Measurements from ENCODE around the gene PIEZO1. TPM values are rescaled to one million over a fixed set of nuclear protein-coding genes. Genes with fewer than 3 reads are reported as not detected.

PIEZO1 gene
- total and polyA plus RNA-seq, 2 experiments from 2014 or later: 30.4 to 70.1 TPM

DNA sequence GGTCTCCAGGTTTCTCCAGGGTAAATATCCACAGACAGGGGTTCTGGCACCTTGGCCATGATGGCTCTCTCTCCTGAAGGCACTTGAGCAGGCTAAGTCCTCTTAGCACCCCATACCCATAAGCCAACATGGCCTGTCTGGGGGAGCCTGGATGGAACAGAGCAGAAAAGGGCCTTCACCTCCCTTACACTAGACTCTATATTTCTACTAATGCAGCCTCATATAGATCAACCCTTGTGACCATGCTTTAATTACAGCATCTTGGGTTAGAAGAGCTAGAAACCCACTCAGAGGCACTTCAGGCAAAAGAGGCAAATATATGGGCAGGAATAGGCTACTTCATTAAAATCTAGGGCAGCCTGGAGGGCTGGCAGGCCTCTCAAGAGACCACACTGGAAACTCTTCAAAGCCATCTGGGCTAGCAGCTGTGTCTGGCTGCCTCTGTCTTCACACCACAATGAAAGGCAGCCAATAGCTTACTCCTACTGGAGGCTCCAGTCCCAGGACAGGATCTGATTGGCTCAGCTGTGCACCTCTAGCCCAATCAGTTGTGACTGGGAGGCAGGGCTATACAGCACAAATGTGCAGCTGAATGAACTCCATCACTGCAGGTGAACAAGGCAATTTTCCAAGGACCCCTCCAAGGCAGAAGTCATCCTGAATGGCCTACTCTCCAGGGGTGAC is 13.9 kb upstream of the PIEZO1 start:
- peaks cover 8% of the 10 kb centered on the region; the same call in 1 of the 2 replicates for H3F3A ChIP-seq (replicated peaks; ENCODE audit: low read depth)
- no peak overlapping the region for H3K4me2 ChIP-seq
- H3K9me2 ChIP-seq (ENCODE audit: insufficient read depth): no peaks in the 10 kb centered on the region
- peaks cover 11% of the 10 kb centered on the region; the same call in 1 of the 3 replicates for H3K36me3 Mint-ChIP-seq (ENCODE audit: low read depth)
- ATAC-seq (no peak), DNase-seq (ENCODE audit: low spot score) (no peak)
- no peaks in the 10 kb centered on the region; the same call in 1 of the 2 replicates for H3K4me1 ChIP-seq (ENCODE audit: insufficient read depth)
- no peaks in the 10 kb centered on the region for H3K9me3 Mint-ChIP-seq
- no peaks in the 10 kb centered on the region for H3K79me2 ChIP-seq (replicated peaks; ENCODE audit: insufficient read depth)
- H3K4me1 Mint-ChIP-seq: no peaks in the 10 kb centered on the region
- no peak overlapping the region for H2AFZ ChIP-seq
- no peak overlapping the region for H3K27ac ChIP-seq (ENCODE audit: low read depth)
- no peak overlapping the region for H3K27ac Mint-ChIP-seq
- no peak overlapping the region for H3K4me3 Mint-ChIP-seq
- no peaks in the 10 kb centered on the region for H3K36me3 ChIP-seq (ENCODE audit: insufficient read depth)
- no peak overlapping the region for H3K4me3 ChIP-seq
- no peaks in the 10 kb centered on the region for H3K27me3 ChIP-seq (ENCODE audit: insufficient read depth)
- H3K27me3 Mint-ChIP-seq (ENCODE audit: insufficient read depth, low read depth, poor library complexity): peaks cover 6% of the 10 kb centered on the region
- no peak for TF ChIP-seq CREB1 (CRISPR knock-in tag; IDR thresholded peaks at IDR 0.05; ENCODE audit: low read depth)
- H4K20me1 ChIP-seq (replicated peaks; ENCODE audit: insufficient read depth): no peaks in the 10 kb centered on the region

DNA sequence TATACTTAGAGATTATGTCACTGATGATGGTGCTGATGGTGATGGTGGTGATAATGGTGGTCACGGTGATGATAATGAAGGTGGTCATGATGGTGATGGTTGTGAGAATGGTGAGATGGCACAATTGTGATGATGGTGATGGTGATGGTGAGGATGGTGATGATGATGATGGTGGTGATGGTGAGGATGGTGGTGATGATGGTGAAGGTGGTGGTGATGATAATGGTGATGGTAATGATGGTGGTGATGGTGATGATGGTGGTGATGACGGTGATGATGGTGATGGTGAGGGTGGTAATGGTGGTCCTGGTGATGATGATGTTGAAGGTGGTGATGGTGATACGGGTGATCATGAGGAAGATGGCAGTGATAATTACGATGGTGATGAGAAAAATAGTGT is 13.1 kb upstream of the PIEZO1 start:
- TF ChIP-seq, protein P1, sequence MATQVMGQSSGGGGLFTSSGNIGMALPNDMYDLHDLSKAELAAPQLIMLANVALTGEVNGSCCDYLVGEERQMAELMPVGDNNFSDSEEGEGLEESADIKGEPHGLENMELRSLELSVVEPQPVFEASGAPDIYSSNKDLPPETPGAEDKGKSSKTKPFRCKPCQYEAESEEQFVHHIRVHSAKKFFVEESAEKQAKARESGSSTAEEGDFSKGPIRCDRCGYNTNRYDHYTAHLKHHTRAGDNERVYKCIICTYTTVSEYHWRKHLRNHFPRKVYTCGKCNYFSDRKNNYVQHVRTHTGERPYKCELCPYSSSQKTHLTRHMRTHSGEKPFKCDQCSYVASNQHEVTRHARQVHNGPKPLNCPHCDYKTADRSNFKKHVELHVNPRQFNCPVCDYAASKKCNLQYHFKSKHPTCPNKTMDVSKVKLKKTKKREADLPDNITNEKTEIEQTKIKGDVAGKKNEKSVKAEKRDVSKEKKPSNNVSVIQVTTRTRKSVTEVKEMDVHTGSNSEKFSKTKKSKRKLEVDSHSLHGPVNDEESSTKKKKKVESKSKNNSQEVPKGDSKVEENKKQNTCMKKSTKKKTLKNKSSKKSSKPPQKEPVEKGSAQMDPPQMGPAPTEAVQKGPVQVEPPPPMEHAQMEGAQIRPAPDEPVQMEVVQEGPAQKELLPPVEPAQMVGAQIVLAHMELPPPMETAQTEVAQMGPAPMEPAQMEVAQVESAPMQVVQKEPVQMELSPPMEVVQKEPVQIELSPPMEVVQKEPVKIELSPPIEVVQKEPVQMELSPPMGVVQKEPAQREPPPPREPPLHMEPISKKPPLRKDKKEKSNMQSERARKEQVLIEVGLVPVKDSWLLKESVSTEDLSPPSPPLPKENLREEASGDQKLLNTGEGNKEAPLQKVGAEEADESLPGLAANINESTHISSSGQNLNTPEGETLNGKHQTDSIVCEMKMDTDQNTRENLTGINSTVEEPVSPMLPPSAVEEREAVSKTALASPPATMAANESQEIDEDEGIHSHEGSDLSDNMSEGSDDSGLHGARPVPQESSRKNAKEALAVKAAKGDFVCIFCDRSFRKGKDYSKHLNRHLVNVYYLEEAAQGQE (IDR thresholded peaks at IDR 0.05; ENCODE audit: unreplicated experiment): no peak
- TF ChIP-seq EZH2 (IDR thresholded peaks at IDR 0.05; ENCODE audit: low read depth, unreplicated experiment) (no peak), ZNF331 (CRISPR knock-in tag; IDR thresholded peaks at IDR 0.05; ENCODE audit: low read depth) (no peak), CREB1 (CRISPR knock-in tag; IDR thresholded peaks at IDR 0.05; ENCODE audit: low read depth) (no peak), STAT1 (IDR thresholded peaks at IDR 0.05; ENCODE audit: unreplicated experiment) (no peak), NANOG (IDR thresholded peaks at IDR 0.05; ENCODE audit: borderline replicate concordance) (no peak)
- TF ChIP-seq, protein P2, sequence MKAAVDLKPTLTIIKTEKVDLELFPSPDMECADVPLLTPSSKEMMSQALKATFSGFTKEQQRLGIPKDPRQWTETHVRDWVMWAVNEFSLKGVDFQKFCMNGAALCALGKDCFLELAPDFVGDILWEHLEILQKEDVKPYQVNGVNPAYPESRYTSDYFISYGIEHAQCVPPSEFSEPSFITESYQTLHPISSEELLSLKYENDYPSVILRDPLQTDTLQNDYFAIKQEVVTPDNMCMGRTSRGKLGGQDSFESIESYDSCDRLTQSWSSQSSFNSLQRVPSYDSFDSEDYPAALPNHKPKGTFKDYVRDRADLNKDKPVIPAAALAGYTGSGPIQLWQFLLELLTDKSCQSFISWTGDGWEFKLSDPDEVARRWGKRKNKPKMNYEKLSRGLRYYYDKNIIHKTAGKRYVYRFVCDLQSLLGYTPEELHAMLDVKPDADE (IDR thresholded peaks at IDR 0.05): no peak
- TF ChIP-seq, protein P3, sequence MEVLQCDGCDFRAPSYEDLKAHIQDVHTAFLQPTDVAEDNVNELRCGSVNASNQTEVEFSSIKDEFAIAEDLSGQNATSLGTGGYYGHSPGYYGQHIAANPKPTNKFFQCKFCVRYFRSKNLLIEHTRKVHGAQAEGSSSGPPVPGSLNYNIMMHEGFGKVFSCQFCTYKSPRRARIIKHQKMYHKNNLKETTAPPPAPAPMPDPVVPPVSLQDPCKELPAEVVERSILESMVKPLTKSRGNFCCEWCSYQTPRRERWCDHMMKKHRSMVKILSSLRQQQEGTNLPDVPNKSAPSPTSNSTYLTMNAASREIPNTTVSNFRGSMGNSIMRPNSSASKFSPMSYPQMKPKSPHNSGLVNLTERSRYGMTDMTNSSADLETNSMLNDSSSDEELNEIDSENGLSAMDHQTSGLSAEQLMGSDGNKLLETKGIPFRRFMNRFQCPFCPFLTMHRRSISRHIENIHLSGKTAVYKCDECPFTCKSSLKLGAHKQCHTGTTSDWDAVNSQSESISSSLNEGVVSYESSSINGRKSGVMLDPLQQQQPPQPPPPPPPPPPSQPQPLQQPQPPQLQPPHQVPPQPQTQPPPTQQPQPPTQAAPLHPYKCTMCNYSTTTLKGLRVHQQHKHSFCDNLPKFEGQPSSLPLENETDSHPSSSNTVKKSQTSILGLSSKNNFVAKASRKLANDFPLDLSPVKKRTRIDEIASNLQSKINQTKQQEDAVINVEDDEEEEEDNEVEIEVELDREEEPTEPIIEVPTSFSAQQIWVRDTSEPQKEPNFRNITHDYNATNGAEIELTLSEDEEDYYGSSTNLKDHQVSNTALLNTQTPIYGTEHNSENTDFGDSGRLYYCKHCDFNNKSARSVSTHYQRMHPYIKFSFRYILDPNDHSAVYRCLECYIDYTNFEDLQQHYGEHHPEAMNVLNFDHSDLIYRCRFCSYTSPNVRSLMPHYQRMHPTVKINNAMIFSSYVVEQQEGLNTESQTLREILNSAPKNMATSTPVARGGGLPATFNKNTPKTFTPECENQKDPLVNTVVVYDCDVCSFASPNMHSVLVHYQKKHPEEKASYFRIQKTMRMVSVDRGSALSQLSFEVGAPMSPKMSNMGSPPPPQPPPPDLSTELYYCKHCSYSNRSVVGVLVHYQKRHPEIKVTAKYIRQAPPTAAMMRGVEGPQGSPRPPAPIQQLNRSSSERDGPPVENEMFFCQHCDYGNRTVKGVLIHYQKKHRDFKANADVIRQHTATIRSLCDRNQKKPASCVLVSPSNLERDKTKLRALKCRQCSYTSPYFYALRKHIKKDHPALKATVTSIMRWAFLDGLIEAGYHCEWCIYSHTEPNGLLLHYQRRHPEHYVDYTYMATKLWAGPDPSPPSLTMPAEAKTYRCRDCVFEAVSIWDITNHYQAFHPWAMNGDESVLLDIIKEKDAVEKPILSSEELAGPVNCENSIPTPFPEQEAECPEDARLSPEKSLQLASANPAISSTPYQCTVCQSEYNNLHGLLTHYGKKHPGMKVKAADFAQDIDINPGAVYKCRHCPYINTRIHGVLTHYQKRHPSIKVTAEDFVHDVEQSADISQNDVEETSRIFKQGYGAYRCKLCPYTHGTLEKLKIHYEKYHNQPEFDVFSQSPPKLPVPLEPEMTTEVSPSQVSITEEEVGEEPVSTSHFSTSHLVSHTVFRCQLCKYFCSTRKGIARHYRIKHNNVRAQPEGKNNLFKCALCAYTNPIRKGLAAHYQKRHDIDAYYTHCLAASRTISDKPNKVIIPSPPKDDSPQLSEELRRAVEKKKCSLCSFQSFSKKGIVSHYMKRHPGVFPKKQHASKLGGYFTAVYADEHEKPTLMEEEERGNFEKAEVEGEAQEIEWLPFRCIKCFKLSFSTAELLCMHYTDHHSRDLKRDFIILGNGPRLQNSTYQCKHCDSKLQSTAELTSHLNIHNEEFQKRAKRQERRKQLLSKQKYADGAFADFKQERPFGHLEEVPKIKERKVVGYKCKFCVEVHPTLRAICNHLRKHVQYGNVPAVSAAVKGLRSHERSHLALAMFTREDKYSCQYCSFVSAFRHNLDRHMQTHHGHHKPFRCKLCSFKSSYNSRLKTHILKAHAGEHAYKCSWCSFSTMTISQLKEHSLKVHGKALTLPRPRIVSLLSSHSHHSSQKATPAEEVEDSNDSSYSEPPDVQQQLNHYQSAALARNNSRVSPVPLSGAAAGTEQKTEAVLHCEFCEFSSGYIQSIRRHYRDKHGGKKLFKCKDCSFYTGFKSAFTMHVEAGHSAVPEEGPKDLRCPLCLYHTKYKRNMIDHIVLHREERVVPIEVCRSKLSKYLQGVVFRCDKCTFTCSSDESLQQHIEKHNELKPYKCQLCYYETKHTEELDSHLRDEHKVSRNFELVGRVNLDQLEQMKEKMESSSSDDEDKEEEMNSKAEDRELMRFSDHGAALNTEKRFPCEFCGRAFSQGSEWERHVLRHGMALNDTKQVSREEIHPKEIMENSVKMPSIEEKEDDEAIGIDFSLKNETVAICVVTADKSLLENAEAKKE (CRISPR knock-in tag; IDR thresholded peaks at IDR 0.05): no peak
- H3K4me3 ChIP-seq: no peak overlapping the region
- H3K9me3 Mint-ChIP-seq: no peaks in the 10 kb centered on the region

More for the DNA sequence above, 13.1 kb upstream of the PIEZO1 start:
- no peak overlapping the region for H3K4me2 ChIP-seq
- no peak overlapping the region for H3K27ac Mint-ChIP-seq
- H3K27ac ChIP-seq (ENCODE audit: low read depth): no peak overlapping the region
- H3K4me1 ChIP-seq (ENCODE audit: insufficient read depth): no peaks in the 10 kb centered on the region; the same call in 1 of the 2 replicates
- no peak overlapping the region for H3K4me3 Mint-ChIP-seq
- H3K4me1 Mint-ChIP-seq: peaks cover 2% of the 10 kb centered on the region; the same call in 2 of the 3 replicates
- no peaks in the 10 kb centered on the region for H3K79me2 ChIP-seq (replicated peaks; ENCODE audit: insufficient read depth)
- H2AFZ ChIP-seq: no peak overlapping the region
- peaks cover 8% of the 10 kb centered on the region; the same call in 1 of the 2 replicates for H3F3A ChIP-seq (replicated peaks; ENCODE audit: low read depth)
- H3K36me3 Mint-ChIP-seq (ENCODE audit: low read depth): peaks cover 11% of the 10 kb centered on the region; the same call in 1 of the 3 replicates
- no peak for ATAC-seq
- no peaks in the 10 kb centered on the region for H4K20me1 ChIP-seq (replicated peaks; ENCODE audit: insufficient read depth)
- H3K27me3 ChIP-seq (ENCODE audit: insufficient read depth): no peaks in the 10 kb centered on the region
- H3K27me3 Mint-ChIP-seq (ENCODE audit: insufficient read depth, low read depth, poor library complexity): peaks cover 8% of the 10 kb centered on the region
- no peaks in the 10 kb centered on the region for H3K9me2 ChIP-seq (ENCODE audit: insufficient read depth)
- no peaks in the 10 kb centered on the region for H3K36me3 ChIP-seq (ENCODE audit: insufficient read depth)
- no peak for DNase-seq (ENCODE audit: low spot score)

All from GM23338 (cell line).